GM23338 (cell line): ENCODE data around the gene TMTC4. TPM values are rescaled to one million over a fixed set of nuclear protein-coding genes. Genes with fewer than 3 reads are reported as not detected.

Experiments used
- ATAC-seq: fragments of 200-7000 bp; cut with Tn5 transposase; 3 replicates; pipeline ENCODE4 v1.9.1; 2020
- DNase-seq: peaks from one replicate; pipeline ENCODE4 v3.0.0-alpha.2; 2015; ENCODE audit warnings: low spot score
- H2AFZ ChIP-seq: fragments of 200-600 bp; sonication (generic); 2 replicates; pipeline ENCODE4 v1.8.0; 2016; ENCODE audit warnings: antibody characterized with exemption, mild to moderate bottlenecking, moderate library complexity
- H3F3A ChIP-seq: fragments of 200-600 bp; sonication (generic); replicated peaks from 2 replicates; pipeline ENCODE4 v1.8.0; 2017; ENCODE audit warnings: antibody characterized with exemption, mixed run types, low read depth
- H3K27ac ChIP-seq: fragments of 200-600 bp; sonication (generic); 2 replicates; pipeline ENCODE4 v1.6.1; 2016; ENCODE audit warnings: low read depth
- H3K27me3 ChIP-seq: fragments of 200-600 bp; sonication (generic); 2 replicates; pipeline ENCODE4 v1.8.0; 2016; ENCODE audit warnings: mild to moderate bottlenecking, mixed run types, moderate library complexity; ENCODE audit not compliant: insufficient read depth
- H3K36me3 ChIP-seq: fragments of 200-600 bp; sonication (generic); 2 replicates; pipeline ENCODE4 v1.8.0; 2016; ENCODE audit warnings: mild to moderate bottlenecking; ENCODE audit not compliant: insufficient read depth
- H3K4me1 ChIP-seq: fragments of 200-600 bp; sonication (generic); 2 replicates; pipeline ENCODE4 v1.8.0; 2016; ENCODE audit warnings: mild to moderate bottlenecking, moderate library complexity; ENCODE audit not compliant: insufficient read depth
- H3K4me2 ChIP-seq: fragments of 200-600 bp; sonication (generic); 2 replicates; pipeline ENCODE4 v1.7.1; 2017; ENCODE audit warnings: mixed run types
- H3K4me3 ChIP-seq: fragments of 200-600 bp; sonication (generic); 2 replicates; pipeline ENCODE4 v1.6.1; 2016; ENCODE audit warnings: mixed run types
- H3K79me2 ChIP-seq: fragments of 200-600 bp; sonication (generic); replicated peaks from 2 replicates; pipeline ENCODE4 v1.8.0; 2017; ENCODE audit warnings: mild to moderate bottlenecking; ENCODE audit not compliant: insufficient read depth
- H3K9me2 ChIP-seq: fragments of 200-600 bp; sonication (generic); 2 replicates; pipeline ENCODE4 v1.8.0; 2017; ENCODE audit not compliant: insufficient read depth
- H4K20me1 ChIP-seq: fragments of 200-600 bp; sonication (generic); replicated peaks from 2 replicates; pipeline ENCODE4 v1.8.0; 2017; ENCODE audit warnings: mild to moderate bottlenecking; ENCODE audit not compliant: insufficient read depth
- H3K27ac Mint-ChIP-seq: 2 replicates; pipeline ENCODE4 v1.8.0; 2020; ENCODE audit warnings: inconsistent platforms, mild to moderate bottlenecking, moderate library complexity, mixed read lengths
- H3K27me3 Mint-ChIP-seq: 3 replicates; pipeline ENCODE4 v1.8.0; 2022; ENCODE audit warnings: low read depth, mild to moderate bottlenecking, moderate library complexity, mixed read lengths, inconsistent platforms; ENCODE audit not compliant: insufficient read depth, poor library complexity
- H3K36me3 Mint-ChIP-seq: 3 replicates; pipeline ENCODE4 v1.8.0; 2021; ENCODE audit warnings: low read depth, mild to moderate bottlenecking, inconsistent platforms, moderate library complexity, mixed read lengths
- H3K4me1 Mint-ChIP-seq: 3 replicates; pipeline ENCODE4 v1.8.0; 2020; ENCODE audit warnings: mild to moderate bottlenecking, inconsistent platforms, mixed read lengths
- H3K4me3 Mint-ChIP-seq: 3 replicates; pipeline ENCODE4 v1.8.0; 2021; ENCODE audit warnings: moderate library complexity, mild to moderate bottlenecking, inconsistent platforms, mixed read lengths
- H3K9me3 Mint-ChIP-seq: 3 replicates; pipeline ENCODE4 v1.8.0; 2020; ENCODE audit warnings: moderate library complexity, mild to moderate bottlenecking, inconsistent platforms, mixed read lengths
- CREB1 ChIP-seq: fragments of 250-450 bp; sonication (Bioruptor Pico); IDR thresholded peaks from 2 replicates; pipeline ENCODE4 v1.5.0; 2020; ENCODE audit warnings: low read depth, mild to moderate bottlenecking, moderate library complexity
- CTCF ChIP-seq, 2 experiments: fragments of 200-600 bp in 1 of 2; sonication (generic) in 1 of 2; conservative IDR thresholded peaks; 2 replicates each; pipeline versions ENCODE4 v1.5.1 to v1.6.1; 2016 to 2017; ENCODE audit warnings: antibody characterized with exemption in 2 of 2, low read depth in 2 of 2, mild to moderate bottlenecking in 2 of 2, moderate library complexity in 1 of 2
- EZH2 ChIP-seq: fragments of 200-600 bp; sonication (generic); IDR thresholded peaks from one replicate; pipeline ENCODE4 v1.8.0; 2017; ENCODE audit warnings: antibody characterized with exemption, mild to moderate bottlenecking, low read depth; ENCODE audit not compliant: unreplicated experiment
- EZH2phosphoT487 ChIP-seq: fragments of 200-600 bp; sonication (generic); IDR thresholded peaks from one replicate; pipeline ENCODE4 v1.8.1; 2018; ENCODE audit warnings: antibody characterized with exemption; ENCODE audit not compliant: unreplicated experiment
- JUNB ChIP-seq: IDR thresholded peaks from one replicate; pipeline ENCODE4 v1.6.1; 2016; ENCODE audit warnings: antibody characterized with exemption; ENCODE audit not compliant: unreplicated experiment
- NANOG ChIP-seq: IDR thresholded peaks from 2 replicates; pipeline ENCODE4 v1.6.1; 2016; ENCODE audit warnings: antibody characterized with exemption, borderline replicate concordance
- POLR2AphosphoS5 ChIP-seq: IDR thresholded peaks from 2 replicates; pipeline ENCODE4 v1.6.1; 2016; ENCODE audit warnings: antibody characterized with exemption, low read depth
- STAT1 ChIP-seq: IDR thresholded peaks from one replicate; pipeline ENCODE4 v1.6.1; 2016; ENCODE audit warnings: antibody characterized with exemption; ENCODE audit not compliant: unreplicated experiment
- ZNF114 ChIP-seq: fragments of 250-450 bp; sonication (Bioruptor Pico); IDR thresholded peaks from 2 replicates; pipeline ENCODE4 v1.5.0; 2020; ENCODE audit warnings: mild to moderate bottlenecking, moderate library complexity
- ZNF462 ChIP-seq: fragments of 250-450 bp; sonication (Bioruptor Pico); IDR thresholded peaks from 2 replicates; pipeline ENCODE4 v1.5.0; 2020; ENCODE audit warnings: mild to moderate bottlenecking, moderate library complexity
- polyA plus RNA-seq: library from polyadenylated mRNA; unstranded; fragments of >200 nt; fragmentation: Nextera tagmentation; extraction: Ambion mirVana; gene quantifications from 2 replicates; pipeline ENCODE4 v1.2.1, GENCODE V29; 2016
- total RNA-seq: library from RNA; depleted of rRNA; stranded (reverse); fragments of >200 nt; shearing (Covaris generic); gene quantifications from 2 replicates; pipeline ENCODE4 v1.2.3, GENCODE V29; 2014
- TF ChIP-seq, protein P1 (sequence below): IDR thresholded peaks from one replicate; pipeline ENCODE4 v1.6.1; 2018; ENCODE audit warnings: antibody characterized with exemption; ENCODE audit not compliant: unreplicated experiment

The TMTC4 gene
- total and polyA plus RNA-seq, 2 experiments from 2014 or later, result 21.9 to 50.0 TPM

GRCh38 chr13:100664171-100664900 is 10.3 kb downstream of the TMTC4 start:
- Histone ChIP-seq H3K79me2 (no peaks in the 10 kb centered on the region; the same call in 1 of the 2 replicates), H3K36me3 (peaks cover 16% of the 10 kb centered on the region), H3K9me2 (no peaks in the 10 kb centered on the region), H3K27me3 (no peaks in the 10 kb centered on the region), H3F3A (no peaks in the 10 kb centered on the region), H4K20me1 (no peaks in the 10 kb centered on the region), H3K4me2 (no peak overlapping the region), H3K4me1 (peaks cover 2% of the 10 kb centered on the region), H2AFZ (no peak overlapping the region), H3K4me3 (no peak overlapping the region), H3K27ac (no peak overlapping the region)
- no peak overlapping the region for H3K27ac Mint-ChIP-seq
- H3K4me3 Mint-ChIP-seq, result no peak overlapping the region
- H3K36me3 Mint-ChIP-seq, result peaks cover 83% of the 10 kb centered on the region
- peaks cover 4% of the 10 kb centered on the region for H3K4me1 Mint-ChIP-seq
- no peaks in the 10 kb centered on the region for H3K27me3 Mint-ChIP-seq
- ATAC-seq, result no peak
- DNase-seq, result no peak
- TF ChIP-seq ZNF462 (CRISPR knock-in tag) (no peak), ZNF114 (CRISPR knock-in tag) (no peak), EZH2 (no peak), CTCF (conservative IDR thresholded peaks at IDR 0.05; ENCODE audit: low read depth in 2 of 2) (no peak), CREB1 (CRISPR knock-in tag) (no peak), EZH2phosphoT487 (no peak), NANOG (no peak), JUNB (no peak), STAT1 (no peak), POLR2AphosphoS5 (no peak)
- TF ChIP-seq, protein P1, sequence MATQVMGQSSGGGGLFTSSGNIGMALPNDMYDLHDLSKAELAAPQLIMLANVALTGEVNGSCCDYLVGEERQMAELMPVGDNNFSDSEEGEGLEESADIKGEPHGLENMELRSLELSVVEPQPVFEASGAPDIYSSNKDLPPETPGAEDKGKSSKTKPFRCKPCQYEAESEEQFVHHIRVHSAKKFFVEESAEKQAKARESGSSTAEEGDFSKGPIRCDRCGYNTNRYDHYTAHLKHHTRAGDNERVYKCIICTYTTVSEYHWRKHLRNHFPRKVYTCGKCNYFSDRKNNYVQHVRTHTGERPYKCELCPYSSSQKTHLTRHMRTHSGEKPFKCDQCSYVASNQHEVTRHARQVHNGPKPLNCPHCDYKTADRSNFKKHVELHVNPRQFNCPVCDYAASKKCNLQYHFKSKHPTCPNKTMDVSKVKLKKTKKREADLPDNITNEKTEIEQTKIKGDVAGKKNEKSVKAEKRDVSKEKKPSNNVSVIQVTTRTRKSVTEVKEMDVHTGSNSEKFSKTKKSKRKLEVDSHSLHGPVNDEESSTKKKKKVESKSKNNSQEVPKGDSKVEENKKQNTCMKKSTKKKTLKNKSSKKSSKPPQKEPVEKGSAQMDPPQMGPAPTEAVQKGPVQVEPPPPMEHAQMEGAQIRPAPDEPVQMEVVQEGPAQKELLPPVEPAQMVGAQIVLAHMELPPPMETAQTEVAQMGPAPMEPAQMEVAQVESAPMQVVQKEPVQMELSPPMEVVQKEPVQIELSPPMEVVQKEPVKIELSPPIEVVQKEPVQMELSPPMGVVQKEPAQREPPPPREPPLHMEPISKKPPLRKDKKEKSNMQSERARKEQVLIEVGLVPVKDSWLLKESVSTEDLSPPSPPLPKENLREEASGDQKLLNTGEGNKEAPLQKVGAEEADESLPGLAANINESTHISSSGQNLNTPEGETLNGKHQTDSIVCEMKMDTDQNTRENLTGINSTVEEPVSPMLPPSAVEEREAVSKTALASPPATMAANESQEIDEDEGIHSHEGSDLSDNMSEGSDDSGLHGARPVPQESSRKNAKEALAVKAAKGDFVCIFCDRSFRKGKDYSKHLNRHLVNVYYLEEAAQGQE, result no peak
- no peaks in the 10 kb centered on the region for H3K9me3 Mint-ChIP-seq
